MCF 10A (cell line): ENCODE data around the gene BAZ2A. TPM values are rescaled to one million over a fixed set of nuclear protein-coding genes. Genes with fewer than 3 reads are reported as not detected.
A peak's percentile ranks its signal among the peaks of the same experiment; 100 is the strongest.

Source experiments
- Bru-seq: library from RNA; stranded (reverse); fragments of 400-500 nt; gene quantifications from one replicate; lab custom pipeline; 2021; lab: Mats Ljungman, UMichigan
- BruChase-seq, 2 experiments: library from RNA; stranded (reverse); fragments of 400-500 nt; gene quantifications; one replicate each; lab custom pipeline; 2021; lab: Mats Ljungman, UMichigan
- BruUV-seq: library from RNA; stranded (reverse); fragments of 400-500 nt; replicated peaks from 2 replicates; lab custom pipeline; 2021; lab: Mats Ljungman, UMichigan
- CTCF ChIA-PET: fragments of 300-600 bp; sonication (Branson Sonifier 250); formaldehyde crosslinking; extraction: SDS; loops from one replicate; lab custom pipeline; 2021; ENCODE audit warnings: antibody characterized with exemption, inconsistent platforms; lab: Yijun Ruan, JAX
- POLR2A ChIA-PET: fragments of 300-600, 350-650 bp; sonication (Branson Sonifier 250); formaldehyde crosslinking; extraction: SDS; loops from one replicate; lab custom pipeline; 2020; ENCODE audit warnings: antibody characterized with exemption, inconsistent platforms; lab: Yijun Ruan, JAX
- DNase-seq: peaks from one replicate; pipeline ENCODE4 v3.0.0-alpha.2; 2018; ENCODE audit not compliant: unreplicated experiment
- H3K27ac Mint-ChIP-seq: one replicate; pipeline ENCODE4 v1.8.0; 2022; ENCODE audit warnings: mild to moderate bottlenecking, low read depth, mixed read lengths; ENCODE audit not compliant: unreplicated experiment
- H3K27me3 Mint-ChIP-seq: one replicate; pipeline ENCODE4 v1.8.0; 2022; ENCODE audit warnings: mixed read lengths; ENCODE audit not compliant: insufficient read depth, unreplicated experiment
- H3K36me3 Mint-ChIP-seq: one replicate; pipeline ENCODE4 v1.8.0; 2022; ENCODE audit warnings: mild to moderate bottlenecking, moderate library complexity, mixed read lengths; ENCODE audit not compliant: insufficient read depth, unreplicated experiment
- H3K4me1 Mint-ChIP-seq: one replicate; pipeline ENCODE4 v1.8.0; 2022; ENCODE audit warnings: mixed read lengths; ENCODE audit not compliant: insufficient read depth, unreplicated experiment
- H3K4me3 Mint-ChIP-seq: one replicate; pipeline ENCODE4 v1.8.0; 2022; ENCODE audit warnings: mild to moderate bottlenecking, moderate library complexity, mixed read lengths; ENCODE audit not compliant: unreplicated experiment
- H3K9me3 Mint-ChIP-seq: one replicate; pipeline ENCODE4 v1.8.0; 2022; ENCODE audit warnings: mixed read lengths; ENCODE audit not compliant: unreplicated experiment
- CTCF ChIP-seq: fragments of 200-600 bp; IDR thresholded peaks from one replicate; pipeline ENCODE4 v1.8.0; 2022; ENCODE audit warnings: antibody characterized with exemption, mild to moderate bottlenecking; ENCODE audit not compliant: unreplicated experiment
- intact Hi-C: fragments of 100-400 bp; cut with micrococcal nuclease; formaldehyde crosslinking; loops from 2 replicates; pipeline ENCODE4 v1.14.1; 2022
- long read RNA-seq: library from polyadenylated mRNA; stranded (forward); transcript quantifications from one replicate; pipeline ENCODE4 v2.0.0, GENCODE V29; 2022
- total RNA-seq: library from RNA; stranded (reverse); gene quantifications from 2 replicates; pipeline ENCODE4 v1.2.3, GENCODE V29; 2022

BAZ2A gene
- total RNA-seq (87.3 and 101 TPM in 2 replicates), Bru-seq, nascent RNA (percentile 78 among the genes with signal in this experiment), BruChase-seq, experiment 1, labeled RNA remaining after a 6-hour chase (percentile 95 among the genes with signal in this experiment), BruChase-seq, experiment 2, labeled RNA remaining after a 2-hour chase (percentile 91 among the genes with signal in this experiment)
- long read RNA-seq, full-length matches to known transcripts = 6 of 35 reads
- long read RNA-seq, partial matches to known transcripts = 8 of 35 reads
- long read RNA-seq, other reads (novel, unspliced or antisense) = 21 of 35 reads

- Mint-ChIP-seq H3K27ac (peak within 1 kb of the TSS; percentile 11), H3K4me3 (peak within 1 kb of the TSS; percentile 71), H3K4me1 (peaks cover 38% of the 10 kb centered on the region), H3K27me3 (no peaks in the 10 kb centered on the region), H3K9me3 (no peaks in the 10 kb centered on the region), H3K36me3 (peaks cover 31% of the 10 kb centered on the region)
- intact Hi-C loops = no loop called here
- no peak for TF ChIP-seq CTCF
- BruUV-seq = no TSS peak
- CTCF ChIA-PET = interaction anchor here (0.6 to 2.6 kb wide), 4 partner anchors 29 to 215 kb away, joined by 3 to 12 read pairs (median 7); no protein-coding TSS in a partner anchor
- POLR2A ChIA-PET = interaction anchor here (0.9 to 9.3 kb wide), 9 partner anchors 14 to 161 kb away, joined by 3 to 181 read pairs (median 14); partner anchors contain the start of genes ATP5F1B, NACA, PTGES3 and RBMS2
- peak; percentile 83 for DNase-seq
Measured at GRCh38 chr12:56630180-56630632, at the start of gene BAZ2A. BAZ2A (minus strand) TSS chr12:56630326; CDS start chr12:56617530, 12,796 bp downstream.

- intact Hi-C loops = no loop called here
- no peak for DNase-seq
- Mint-ChIP-seq H3K4me3 (no peak overlapping the region), H3K27me3 (no peaks in the 10 kb centered on the region), H3K27ac (no peak overlapping the region), H3K4me1 (peaks cover 6% of the 10 kb centered on the region), H3K9me3 (no peaks in the 10 kb centered on the region), H3K36me3 (peaks cover 68% of the 10 kb centered on the region)
- TF ChIP-seq CTCF = no peak
- ChIA-PET POLR2A (interaction anchor here (1.5 to 1.9 kb wide), 2 partner anchors 9 to 33 kb away, joined by 3 to 11 read pairs; partner anchors contain the start of genes ATP5F1B and PTGES3), CTCF (no interaction called here)
- BruUV-seq = no TSS peak
Measured at GRCh38 chr12:56678852-56679251, 48.7 kb upstream of the BAZ2A start.

GRCh38 chr12:56677680-56678079, 47.6 kb upstream of the BAZ2A start:
- TF ChIP-seq CTCF = no peak
- intact Hi-C loops = no loop called here
- H3K4me1 Mint-ChIP-seq = peaks cover 6% of the 10 kb centered on the region
- H3K9me3 Mint-ChIP-seq = no peaks in the 10 kb centered on the region
- no TSS peak for BruUV-seq
- ChIA-PET POLR2A (interaction anchor here (0.5 to 1.9 kb wide), 6 partner anchors 10 to 411 kb away, joined by 3 to 11 read pairs (median 4); partner anchors contain the start of genes COQ10A and PTGES3), CTCF (interaction anchor here (1.1 kb wide), 1 partner anchor 15 kb away, joined by 3 read pairs; no protein-coding TSS in a partner anchor)
- no peaks in the 10 kb centered on the region for H3K27me3 Mint-ChIP-seq
- no peak overlapping the region for H3K4me3 Mint-ChIP-seq
- DNase-seq = no peak
- no peak overlapping the region for H3K27ac Mint-ChIP-seq
- H3K36me3 Mint-ChIP-seq = peaks cover 63% of the 10 kb centered on the region
